CD4-positive, alpha-beta memory T cell (primary cell): ENCODE data around the gene XIST. TPM values are rescaled to one million over a fixed set of nuclear protein-coding genes. Genes with fewer than 3 reads are reported as not detected.
"Not testable (repeated sequence)": the region's sequence is repeated elsewhere in the genome, so short reads cannot be mapped to it uniquely, and the experiment has no call there.

Experiments
- CTCF ChIA-PET: fragments of 350-600 bp; sonication (Branson Sonifier 250); formaldehyde crosslinking; loops from one replicate; lab custom pipeline; 2021; ENCODE audit warnings: inconsistent platforms; ENCODE audit not compliant: partially characterized antibody; lab: Charles Lee
- POLR2A ChIA-PET: fragments of 350-600 bp; sonication (Branson Sonifier 250); formaldehyde crosslinking; loops from one replicate; lab custom pipeline; 2021; ENCODE audit not compliant: partially characterized antibody; lab: Charles Lee
- DNase-seq, 5 donors: peaks; one replicate each; pipeline versions ENCODE4 v3.0.0 to v3.0.0-alpha.2; 2020 to 2022; ENCODE audit warnings: mixed read lengths in 1 of 5
- H3K27ac ChIP-seq: one replicate; pipeline ENCODE4 v1.7.0; 2013; ENCODE audit warnings: low read depth, low read length
- H3K27me3 ChIP-seq: 2 replicates; pipeline ENCODE4 v1.7.0; 2013; ENCODE audit warnings: mild to moderate bottlenecking, low read length, moderate library complexity; ENCODE audit not compliant: insufficient read depth
- H3K36me3 ChIP-seq: 2 replicates; pipeline ENCODE4 v1.7.0; 2013; ENCODE audit warnings: mild to moderate bottlenecking, low read length, moderate library complexity; ENCODE audit not compliant: insufficient read depth
- H3K4me1 ChIP-seq: 2 replicates; pipeline ENCODE4 v1.7.0; 2013; ENCODE audit warnings: mild to moderate bottlenecking, low read length, moderate library complexity; ENCODE audit not compliant: insufficient read depth
- H3K4me3 ChIP-seq, 2 donors: one replicate each; pipeline ENCODE4 v1.7.0; 2013; ENCODE audit warnings: low read length in 2 of 2, mild to moderate bottlenecking in 1 of 2
- H3K9me3 ChIP-seq, 2 donors: one replicate each; pipeline ENCODE4 v1.7.0; 2013; ENCODE audit warnings: low read length in 2 of 2, control low read depth in 1 of 2; ENCODE audit not compliant: control insufficient read depth in 1 of 2
- H3K27ac Mint-ChIP-seq, 7 donors: one replicate each; pipeline ENCODE4 v1.8.0; 2020 to 2021; ENCODE audit warnings: mixed read lengths in 7 of 7, mild to moderate bottlenecking in 6 of 7, inconsistent platforms in 3 of 7, moderate library complexity in 3 of 7
- H3K27me3 Mint-ChIP-seq, 2 donors: one replicate each; pipeline ENCODE4 v1.8.0; 2020 to 2021; ENCODE audit warnings: mixed read lengths in 2 of 2
- H3K36me3 Mint-ChIP-seq, 2 donors: one replicate each; pipeline ENCODE4 v1.8.0; 2020 to 2021; ENCODE audit warnings: mixed read lengths in 2 of 2, inconsistent platforms in 1 of 2, mild to moderate bottlenecking in 1 of 2
- H3K4me1 Mint-ChIP-seq, 4 donors: one replicate each; pipeline ENCODE4 v1.8.0; 2020 to 2021; ENCODE audit warnings: mixed read lengths in 4 of 4, mild to moderate bottlenecking in 1 of 4
- H3K4me3 Mint-ChIP-seq, 8 donors: one replicate each; pipeline ENCODE4 v1.8.0; 2020 to 2021; ENCODE audit warnings: mixed read lengths in 8 of 8, mild to moderate bottlenecking in 7 of 8, moderate library complexity in 6 of 8, inconsistent platforms in 3 of 8
- H3K9me3 Mint-ChIP-seq, 8 donors: one replicate each; pipeline ENCODE4 v1.8.0; 2020 to 2021; ENCODE audit warnings: mixed read lengths in 8 of 8, mild to moderate bottlenecking in 5 of 8, inconsistent platforms in 3 of 8, moderate library complexity in 1 of 8
- intact Hi-C: fragments of 100-400 bp; cut with micrococcal nuclease; formaldehyde crosslinking; loops from one replicate; pipeline ENCODE4 v1.15.1; 2023
- polyA plus RNA-seq, 2 donors: library from polyadenylated mRNA; unstranded; fragments of 300-500 nt; fragmentation: Illumina TruSeq; gene quantifications; one replicate each; pipeline ENCODE4 v1.2.3, GENCODE V29; 2021
- total RNA-seq, 2 experiments: library from RNA; stranded (reverse); gene quantifications; one replicate each; pipeline ENCODE4 v1.2.3, GENCODE V29; 2021

The XIST gene
- total RNA-seq (not detected), polyA plus RNA-seq (10 to 100 TPM in 1 of 2 donors, 1 to 10 TPM in 1; 8.1 to 13.0 TPM)

DNA sequence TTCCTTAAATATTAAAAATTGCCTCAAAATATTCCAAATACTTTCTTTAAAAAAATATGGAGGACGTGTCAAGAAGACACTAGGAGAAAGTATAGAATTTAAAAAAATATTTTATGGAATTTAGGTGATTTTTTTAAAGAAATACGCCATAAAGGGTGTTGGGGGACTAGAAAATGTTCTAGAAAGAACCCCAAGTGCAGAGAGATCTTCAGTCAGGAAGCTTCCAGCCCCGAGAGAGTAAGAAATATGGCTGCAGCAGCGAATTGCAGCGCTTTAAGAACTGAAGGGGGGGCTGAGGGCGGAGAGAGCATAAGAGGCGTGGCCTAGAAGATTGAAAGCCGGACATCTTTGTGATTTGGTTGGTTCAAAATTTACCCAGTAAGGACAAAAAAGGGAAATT is at the start of gene XIST:
TSS of gene XIST (minus strand) at position 248 of the 400 bp plus-strand sequence.
- H3K27ac Mint-ChIP-seq, result peak within 1 kb of the TSS in 5 of 7 donors; percentile 93 to 96 (median 96)

DNA sequence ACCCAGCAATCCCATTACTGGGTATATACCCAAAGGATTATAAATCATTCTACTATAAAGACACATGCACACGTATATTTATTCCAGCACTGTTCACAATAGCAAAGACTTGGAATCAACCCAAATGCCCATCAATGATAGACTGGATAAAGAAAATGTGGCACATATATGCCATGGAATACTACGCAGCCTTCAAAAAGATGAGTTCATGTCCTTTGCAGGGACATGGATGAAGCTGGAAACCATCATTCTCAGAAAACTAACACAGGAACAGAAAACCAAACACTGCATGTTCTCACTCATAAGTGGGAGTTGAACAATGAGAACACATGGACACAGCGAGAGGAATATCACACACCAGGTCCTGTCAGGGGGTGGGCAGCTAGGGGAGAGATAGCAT is 45.8 kb upstream of the XIST start:
- H3K27me3 Mint-ChIP-seq, H3K4me3 Mint-ChIP-seq, H3K36me3 ChIP-seq, CTCF ChIA-PET, H3K27ac Mint-ChIP-seq, POLR2A ChIA-PET, H3K4me1 Mint-ChIP-seq, H3K27me3 ChIP-seq, H3K36me3 Mint-ChIP-seq, H3K9me3 ChIP-seq, intact Hi-C loops, H3K4me1 ChIP-seq, H3K27ac ChIP-seq, H3K4me3 ChIP-seq, DNase-seq: not testable (repeated sequence)
- H3K9me3 Mint-ChIP-seq, result peaks cover 0 to 42% (median 30%) of the 10 kb centered on the region in 8 donors

More for the DNA sequence above, at the start of gene XIST:
- peaks cover 0 to 20% (median 9%) of the 10 kb centered on the region in 4 donors for H3K4me1 Mint-ChIP-seq
- CTCF ChIA-PET, result interaction anchor here (1.2 to 5.5 kb wide), 3 partner anchors 160 to 280 kb away, joined by 3 to 22 read pairs (median 6); no protein-coding TSS in a partner anchor
- no peaks in the 10 kb centered on the region for H3K9me3 Mint-ChIP-seq
- H3K27me3 Mint-ChIP-seq, result no peaks in the 10 kb centered on the region
- H3K27ac ChIP-seq, result no peak within 1 kb of the TSS
- no peaks in the 10 kb centered on the region for H3K4me1 ChIP-seq
- peak in 4 of 5 donors; percentile 78 to 83 (median 81) for DNase-seq
- no peaks in the 10 kb centered on the region for H3K36me3 ChIP-seq
- no peak within 1 kb of the TSS for H3K4me3 ChIP-seq
- no peaks in the 10 kb centered on the region for H3K27me3 ChIP-seq
- H3K4me3 Mint-ChIP-seq, result peak within 1 kb of the TSS in 6 of 8 donors; percentile 90 to 96 (median 94)
- H3K9me3 ChIP-seq, result no peaks in the 10 kb centered on the region
- intact Hi-C loops, result no loop called here
- POLR2A ChIA-PET, result no interaction called here
- H3K36me3 Mint-ChIP-seq, result no peaks in the 10 kb centered on the region

DNA sequence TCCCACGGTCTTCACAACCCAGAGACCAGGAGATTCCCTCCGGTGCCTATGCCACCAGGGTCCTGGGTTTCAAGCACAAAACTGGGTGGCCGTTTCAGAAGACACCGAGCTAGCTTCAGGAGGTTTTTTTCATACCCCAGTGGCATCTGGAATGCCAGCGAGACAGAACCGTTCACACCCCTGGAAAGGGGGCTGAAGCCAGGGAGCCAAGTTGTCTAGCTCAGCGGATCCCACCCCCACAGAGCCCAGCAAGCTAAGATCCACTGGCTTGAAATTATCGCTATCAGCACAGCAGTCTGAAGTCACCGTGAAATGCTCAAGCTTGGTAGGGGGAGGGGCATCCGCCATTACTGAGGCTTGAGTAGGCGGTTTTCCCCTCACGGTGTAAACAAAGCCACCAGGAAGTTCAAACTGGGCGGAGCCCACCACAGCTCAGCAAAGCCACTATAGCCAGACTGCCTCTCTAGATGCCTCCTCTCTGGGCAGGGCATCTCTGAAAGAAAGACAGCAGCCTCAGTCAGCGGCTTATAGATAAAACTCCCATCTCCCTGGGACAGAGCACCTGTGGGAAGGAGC is 40.1 kb upstream of the XIST start:
- DNase-seq, result peak in 4 of 5 donors; percentile 43 to 62 (median 54)

DNA sequence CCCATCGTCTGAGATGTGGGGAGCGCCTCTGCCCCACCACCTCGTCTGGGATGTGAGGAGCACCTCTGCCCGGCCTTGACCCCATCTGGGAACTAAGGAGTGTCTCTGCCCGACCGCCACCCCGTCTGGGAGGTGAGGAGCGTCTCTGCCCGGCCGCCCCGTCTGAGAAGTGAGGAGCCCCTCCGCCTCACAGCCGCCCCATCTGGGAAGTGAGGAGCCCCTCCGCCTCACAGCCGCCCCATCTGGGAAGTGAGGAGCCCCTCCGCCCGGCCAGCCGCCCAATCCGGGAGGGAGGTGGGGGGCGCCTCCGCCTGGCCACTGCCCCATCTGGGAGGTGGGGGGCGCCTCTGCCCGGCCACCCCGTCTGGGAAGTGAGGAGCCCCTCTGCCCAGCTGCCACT is 29.7 kb upstream of the XIST start:
- H3K27ac Mint-ChIP-seq, H3K27me3 ChIP-seq, DNase-seq, H3K4me1 Mint-ChIP-seq, H3K9me3 ChIP-seq, CTCF ChIA-PET, H3K4me3 Mint-ChIP-seq, H3K4me3 ChIP-seq, POLR2A ChIA-PET, H3K27ac ChIP-seq, intact Hi-C loops, H3K27me3 Mint-ChIP-seq, H3K4me1 ChIP-seq, H3K36me3 ChIP-seq, H3K36me3 Mint-ChIP-seq: not testable (repeated sequence)
- H3K9me3 Mint-ChIP-seq, result peaks cover 0 to 31% (median 23%) of the 10 kb centered on the region in 8 donors

More for the DNA sequence above, 40.1 kb upstream of the XIST start:
- H3K4me3 ChIP-seq, H3K36me3 ChIP-seq, intact Hi-C loops, H3K4me1 ChIP-seq, H3K36me3 Mint-ChIP-seq, H3K9me3 ChIP-seq, H3K27ac ChIP-seq, CTCF ChIA-PET, H3K27me3 Mint-ChIP-seq, POLR2A ChIA-PET, H3K27me3 ChIP-seq: not testable (repeated sequence)
- Mint-ChIP-seq H3K4me1 (peaks cover 0 to 27% (median 9%) of the 10 kb centered on the region in 4 donors), H3K4me3 (peak overlapping the region in 6 of 8 donors; percentile 53 to 77 (median 60)), H3K27ac (peak overlapping the region in 4 of 7 donors; percentile 41 to 80 (median 72)), H3K9me3 (peaks cover 0 to 51% (median 31%) of the 10 kb centered on the region in 8 donors)

DNA sequence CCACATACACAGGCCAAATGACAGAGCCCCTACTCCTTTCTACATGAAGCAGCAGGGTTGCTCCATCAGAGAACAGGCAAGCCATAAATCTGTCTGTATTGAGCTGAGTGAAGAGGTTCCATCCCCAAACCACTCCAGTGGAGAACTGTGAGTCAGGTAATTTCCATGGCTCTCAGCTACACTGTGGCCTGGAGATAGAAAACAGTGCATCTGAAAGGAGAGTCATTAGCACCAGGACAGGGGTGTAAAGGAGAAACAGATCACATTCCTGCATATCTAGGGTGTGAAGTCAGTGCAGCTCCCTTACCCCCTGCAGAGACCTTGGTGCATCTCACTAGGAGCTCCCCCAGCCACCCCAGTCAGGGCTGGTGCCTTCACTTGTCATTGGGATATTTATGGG is 25.2 kb upstream of the XIST start:
- CTCF ChIA-PET, result no interaction called here

GRCh38 chrX:73876911-73877310 is 24.4 kb upstream of the XIST start:
- no peak for DNase-seq
- no peaks in the 10 kb centered on the region for H3K27me3 ChIP-seq
- H3K4me1 ChIP-seq, result peaks cover under 1% of the 10 kb centered on the region
- Mint-ChIP-seq H3K27me3 (no peaks in the 10 kb centered on the region), H3K36me3 (no peaks in the 10 kb centered on the region), H3K27ac (no peak overlapping the region), H3K9me3 (peaks cover 0 to 25% (median 22%) of the 10 kb centered on the region in 8 donors), H3K4me3 (no peak overlapping the region), H3K4me1 (peaks cover 2 to 4% (median 3%) of the 10 kb centered on the region in 4 donors)
- H3K27ac ChIP-seq, result no peak overlapping the region
- ChIA-PET POLR2A (no interaction called here), CTCF (no interaction called here)
- H3K4me3 ChIP-seq, result no peak overlapping the region
- no peaks in the 10 kb centered on the region for H3K9me3 ChIP-seq
- H3K36me3 ChIP-seq, result no peaks in the 10 kb centered on the region
- intact Hi-C loops, result no loop called here

More for the DNA sequence above, 25.2 kb upstream of the XIST start:
- Mint-ChIP-seq H3K36me3 (no peaks in the 10 kb centered on the region), H3K4me1 (no peaks in the 10 kb centered on the region), H3K27me3 (no peaks in the 10 kb centered on the region), H3K9me3 (peaks cover 0 to 25% (median 22%) of the 10 kb centered on the region in 8 donors), H3K27ac (no peak overlapping the region), H3K4me3 (no peak overlapping the region)
- intact Hi-C loops, result no loop called here
- Histone ChIP-seq H3K27me3 (no peaks in the 10 kb centered on the region), H3K27ac (no peak overlapping the region), H3K4me3 (no peak overlapping the region), H3K4me1 (no peaks in the 10 kb centered on the region), H3K9me3 (no peaks in the 10 kb centered on the region), H3K36me3 (no peaks in the 10 kb centered on the region)
- no peak for DNase-seq
- POLR2A ChIA-PET, result no interaction called here

GRCh38 chrX:73868916-73869315 is 16.4 kb upstream of the XIST start:
- DNase-seq, result no peak
- H3K4me3 Mint-ChIP-seq, result no peak overlapping the region
- Histone ChIP-seq H3K27ac (no peak overlapping the region), H3K4me1 (peaks cover 3% of the 10 kb centered on the region), H3K36me3 (no peaks in the 10 kb centered on the region), H3K4me3 (no peak overlapping the region), H3K9me3 (no peaks in the 10 kb centered on the region), H3K27me3 (no peaks in the 10 kb centered on the region)
- POLR2A ChIA-PET, result no interaction called here
- peaks cover 4 to 9% (median 6%) of the 10 kb centered on the region in 4 donors for H3K4me1 Mint-ChIP-seq
- intact Hi-C loops, result no loop called here
- no peak overlapping the region for H3K27ac Mint-ChIP-seq
- no peaks in the 10 kb centered on the region for H3K36me3 Mint-ChIP-seq
- peaks cover 0 to 5% (median 0%) of the 10 kb centered on the region in 8 donors for H3K9me3 Mint-ChIP-seq
- CTCF ChIA-PET, result no interaction called here
- H3K27me3 Mint-ChIP-seq, result no peaks in the 10 kb centered on the region
